ENCODE data around the gene PDE6A. TPM values are rescaled to one million over a fixed set of nuclear protein-coding genes. Genes with fewer than 3 reads are reported as not detected.

Gene PDE6A
- total RNA-seq, 1 donor from 2014 or later, result not detected

DNA sequence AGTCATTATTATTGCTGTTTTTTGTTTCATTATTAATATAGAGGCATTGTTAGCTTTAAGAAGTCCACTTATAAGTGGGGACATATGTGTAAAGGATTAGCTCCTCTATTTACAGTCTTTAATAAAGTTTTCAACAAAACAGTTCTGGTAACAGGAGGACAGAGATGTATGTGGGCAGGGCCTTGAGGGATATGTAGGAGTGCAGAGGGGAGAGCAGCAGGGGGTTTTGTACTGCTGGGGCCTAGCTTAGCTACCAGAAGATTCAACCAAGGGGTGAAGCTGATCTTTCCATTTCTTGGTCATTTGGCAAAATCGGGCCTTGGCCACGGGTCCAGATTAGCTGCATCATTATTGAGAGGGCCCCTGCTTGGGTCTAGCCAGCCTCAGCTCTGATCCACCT, 124.6 kb downstream of the PDE6A start:
- intact Hi-C loops (cut with micrococcal nuclease), result no loop called here

GRCh38 chr5:149818116-149818515, 126.5 kb downstream of the PDE6A start:
- intact Hi-C loops (cut with micrococcal nuclease), result no loop called here

- intact Hi-C loops (cut with micrococcal nuclease), result no loop called here
Measured at GRCh38 chr5:149817539-149818060, 127.0 kb downstream of the PDE6A start.

- intact Hi-C loops (cut with micrococcal nuclease), result no loop called here
Measured at GRCh38 chr5:149816661-149817060, 127.9 kb downstream of the PDE6A start.

DNA sequence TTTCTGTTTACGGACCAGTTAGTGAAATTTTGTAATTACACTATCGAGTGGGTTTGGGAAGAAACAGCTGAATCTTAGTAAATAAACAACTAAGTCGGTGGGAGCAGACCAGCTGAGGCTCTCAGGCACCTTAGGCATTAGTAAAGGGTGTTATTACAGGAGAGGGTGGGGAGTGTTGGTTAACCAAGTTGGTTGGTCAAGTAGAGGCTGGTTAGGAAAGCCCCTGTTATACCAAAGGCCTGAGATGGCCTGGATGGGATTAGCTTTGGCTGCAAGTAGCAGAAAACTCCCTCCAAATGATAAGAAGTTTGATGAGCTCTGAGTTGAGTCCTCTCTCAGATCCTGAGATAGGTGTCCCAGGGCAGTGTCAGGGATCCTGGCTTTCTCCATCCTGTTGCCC, 133.1 kb downstream of the PDE6A start:
- intact Hi-C loops (cut with micrococcal nuclease), result no loop called here

GRCh38 chr5:149810856-149811255, 133.7 kb downstream of the PDE6A start:
- intact Hi-C loops (cut with micrococcal nuclease), result no loop called here

DNA sequence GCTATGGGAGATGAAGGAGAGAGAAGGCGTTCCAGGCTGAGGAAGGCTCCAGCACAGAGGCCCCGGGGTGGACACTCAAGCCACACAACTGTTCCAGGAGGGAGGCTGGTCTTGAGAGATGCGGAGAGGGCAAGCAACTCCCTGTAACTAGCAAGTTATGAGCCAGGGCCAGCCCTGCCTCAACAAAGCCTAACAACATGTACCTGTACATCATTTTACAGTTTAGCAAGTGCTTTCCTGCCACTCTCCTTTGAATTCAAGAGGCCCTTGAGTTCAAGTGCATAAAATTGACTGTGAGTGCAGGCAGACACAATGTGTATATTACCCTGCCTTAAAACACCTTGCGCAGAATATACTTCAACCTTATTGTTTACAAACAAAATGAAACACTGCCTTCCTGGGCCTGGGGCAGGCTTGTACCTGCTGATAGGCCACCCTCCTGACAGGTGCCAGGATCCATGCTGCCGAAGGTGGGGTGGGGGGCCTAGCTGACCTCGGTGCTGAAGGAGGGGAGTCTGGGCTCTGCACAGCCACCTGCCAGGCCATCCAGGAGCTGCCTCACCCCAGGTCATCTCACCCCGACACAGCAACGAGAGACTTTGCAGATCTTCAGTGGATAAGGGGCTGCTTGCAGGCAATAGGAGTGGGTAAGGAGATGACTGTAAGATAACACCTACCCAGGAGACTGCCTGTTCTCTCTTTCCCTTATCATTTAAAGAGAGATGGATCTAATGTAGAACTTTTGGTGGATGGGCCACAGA, 134.5 kb downstream of the PDE6A start:
- intact Hi-C loops (cut with micrococcal nuclease), result no loop called here

- intact Hi-C loops (cut with micrococcal nuclease), result no loop called here
Measured at GRCh38 chr5:149808264-149808982, 136.2 kb downstream of the PDE6A start.

Other genes starting within 250 kb of the PDE6A start
- gene PPARGC1B, start 214.5 kb downstream of the PDE6A start, total RNA-seq, result 3.9 and 4.0 TPM in 2 replicates
- gene SLC26A2, start 16.0 kb upstream of the PDE6A start, total RNA-seq, result 11.1 and 12.0 TPM in 2 replicates
- 2.2 and 2.5 TPM in 2 replicates for gene TIGD6, start 55.9 kb upstream of the PDE6A start, total RNA-seq
- gene HMGXB3, start 55.9 kb upstream of the PDE6A start, total RNA-seq, result 40.6 and 43.3 TPM in 2 replicates
- 0.15 and 0.59 TPM in 2 replicates for gene CSF1R, start 141.8 kb upstream of the PDE6A start, total RNA-seq
- gene PDGFRB, start 211.1 kb upstream of the PDE6A start, total RNA-seq, result 11.4 and 12.3 TPM in 2 replicates
- not detected in 2 replicates for gene CDX1, start 222.0 kb upstream of the PDE6A start, total RNA-seq
- not detected in 2 replicates for gene SLC6A7, start 245.3 kb upstream of the PDE6A start, total RNA-seq